Neutrophil (primary cell): Measurements from ENCODE around the gene PPP1R1C.

Source experiments
- H3K27ac ChIP-seq: fragments of 200-600 bp; sonication (generic); 2 replicates; pipeline ENCODE4 v1.5.1; 2016; ENCODE audit warnings: mild to moderate bottlenecking, moderate library complexity
- H3K27me3 ChIP-seq: fragments of 200-600 bp; sonication (generic); 2 replicates; pipeline ENCODE4 v1.6.0; 2016; ENCODE audit warnings: mild to moderate bottlenecking
- H3K36me3 ChIP-seq: fragments of 200-600 bp; sonication (generic); 2 replicates; pipeline ENCODE4 v1.5.1; 2017
- H3K4me1 ChIP-seq, 2 experiments: fragments of 200-600 bp in 1 of 2; sonication (generic) in 1 of 2; 1 replicate in 1 of 2; 2 replicates in 1 of 2; pipeline versions ENCODE4 v1.5.1 to v1.6.1; 2013 to 2016; ENCODE audit warnings: low read depth in 1 of 2, low read length in 1 of 2, mild to moderate bottlenecking in 1 of 2, moderate library complexity in 1 of 2; ENCODE audit not compliant: control insufficient read depth in 1 of 2, insufficient read depth in 1 of 2
- H3K4me3 ChIP-seq, 2 experiments: fragments of 200-600 bp in 1 of 2; sonication (generic) in 1 of 2; 1 replicate in 1 of 2; 2 replicates in 1 of 2; pipeline ENCODE4 v1.5.1; 2013 to 2016; ENCODE audit warnings: low read depth in 1 of 2, low read length in 1 of 2, mild to moderate bottlenecking in 1 of 2, moderate library complexity in 1 of 2
- H3K9me3 ChIP-seq: fragments of 200-600 bp; sonication (generic); 2 replicates; pipeline ENCODE4 v1.5.1; 2016
- CTCF ChIP-seq: fragments of 200-600 bp; sonication (generic); IDR thresholded peaks from 2 replicates; pipeline ENCODE4 v1.5.1; 2016; ENCODE audit warnings: antibody characterized with exemption

Gene PPP1R1C

GRCh38 chr2:182128821-182129707 lies 143.4 kb downstream of the PPP1R1C start:
- Histone ChIP-seq H3K4me1 (no peaks in the 10 kb centered on the region), H3K36me3 (no peaks in the 10 kb centered on the region), H3K27ac (no peak overlapping the region), H3K9me3 (no peaks in the 10 kb centered on the region), H3K4me3 (no peak overlapping the region), H3K27me3 (no peaks in the 10 kb centered on the region)
- TF ChIP-seq CTCF: no peak

- Histone ChIP-seq H3K4me3 (no peak overlapping the region), H3K27ac (no peak overlapping the region), H3K9me3 (no peaks in the 10 kb centered on the region), H3K36me3 (no peaks in the 10 kb centered on the region), H3K27me3 (no peaks in the 10 kb centered on the region), H3K4me1 (no peaks in the 10 kb centered on the region)
- no peak for TF ChIP-seq CTCF
Measured at GRCh38 chr2:182132605-182133004, 147.0 kb downstream of the PPP1R1C start.

- no peaks in the 10 kb centered on the region for H3K27me3 ChIP-seq
- no peak overlapping the region for H3K27ac ChIP-seq
- H3K36me3 ChIP-seq: no peaks in the 10 kb centered on the region
- TF ChIP-seq CTCF: no peak
- no peaks in the 10 kb centered on the region for H3K4me1 ChIP-seq
- H3K4me3 ChIP-seq: no peak overlapping the region
- H3K9me3 ChIP-seq: no peaks in the 10 kb centered on the region
Measured at GRCh38 chr2:182133195-182133891, 147.7 kb downstream of the PPP1R1C start.

- Histone ChIP-seq H3K27me3 (no peaks in the 10 kb centered on the region), H3K36me3 (no peaks in the 10 kb centered on the region), H3K4me1 (no peaks in the 10 kb centered on the region), H3K4me3 (no peak overlapping the region), H3K27ac (no peak overlapping the region), H3K9me3 (no peaks in the 10 kb centered on the region)
- no peak for TF ChIP-seq CTCF
Measured at GRCh38 chr2:182134201-182134600, 148.5 kb downstream of the PPP1R1C start.

- Histone ChIP-seq H3K27me3 (no peaks in the 10 kb centered on the region), H3K4me3 (no peak overlapping the region), H3K36me3 (no peaks in the 10 kb centered on the region), H3K4me1 (no peaks in the 10 kb centered on the region), H3K27ac (no peak overlapping the region), H3K9me3 (no peaks in the 10 kb centered on the region)
- no peak for TF ChIP-seq CTCF
Measured at GRCh38 chr2:182142062-182142461, 156.4 kb downstream of the PPP1R1C start.
